DMS 273 treated with DMSO at 0.1 percent for 48 hours (cell line): Measurements from ENCODE around the gene CCL3.
"Not testable (repeated sequence)": the region's sequence is repeated elsewhere in the genome, so short reads cannot be mapped to it uniquely, and the experiment has no call there.

ENCODE experiments used
- DNase-seq: peaks from one replicate; lab custom pipeline; 2025; lab: John Stamatoyannopoulos, UW

The CCL3 gene

DNA sequence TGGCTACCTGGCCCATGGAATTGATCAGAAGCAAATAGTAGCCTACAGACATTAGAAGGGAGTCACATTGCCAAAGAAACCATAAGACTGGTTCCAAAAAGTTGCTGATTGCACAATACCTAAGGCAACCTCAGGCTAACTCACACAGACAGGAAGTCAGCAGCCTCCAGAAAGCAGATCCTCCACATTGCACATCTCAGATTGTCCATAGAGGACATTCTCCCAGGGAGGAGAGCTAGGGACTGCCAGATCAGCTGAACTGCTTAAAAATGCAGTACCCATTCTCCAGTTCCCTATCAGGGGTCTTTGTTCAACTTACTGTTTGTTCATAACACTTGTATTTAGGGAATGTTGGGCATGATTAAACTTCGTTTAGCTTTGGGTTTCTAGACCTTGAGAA is 4.2 kb downstream of the CCL3 start:
- no peak for DNase-seq

DNA sequence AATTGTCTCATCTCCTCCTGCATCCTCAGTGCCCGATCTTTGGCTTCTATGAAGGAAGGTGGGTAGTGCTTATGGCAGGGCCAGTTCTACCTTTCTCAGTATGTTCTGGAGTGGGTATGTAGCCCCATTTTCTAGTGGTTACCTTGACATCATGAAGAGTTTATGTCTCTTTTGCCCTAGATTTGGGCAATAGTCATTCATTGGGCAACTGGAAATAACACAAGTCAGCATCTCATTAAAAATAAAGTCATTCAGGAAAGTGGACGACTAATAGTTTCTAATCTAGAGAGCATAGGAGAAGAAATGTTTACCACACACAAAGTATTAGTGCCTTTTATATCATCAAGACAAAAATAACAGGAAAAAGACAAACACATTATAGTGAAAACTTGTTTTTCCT is 6.3 kb downstream of the CCL3 start:
- not testable (repeated sequence) for DNase-seq

DNA sequence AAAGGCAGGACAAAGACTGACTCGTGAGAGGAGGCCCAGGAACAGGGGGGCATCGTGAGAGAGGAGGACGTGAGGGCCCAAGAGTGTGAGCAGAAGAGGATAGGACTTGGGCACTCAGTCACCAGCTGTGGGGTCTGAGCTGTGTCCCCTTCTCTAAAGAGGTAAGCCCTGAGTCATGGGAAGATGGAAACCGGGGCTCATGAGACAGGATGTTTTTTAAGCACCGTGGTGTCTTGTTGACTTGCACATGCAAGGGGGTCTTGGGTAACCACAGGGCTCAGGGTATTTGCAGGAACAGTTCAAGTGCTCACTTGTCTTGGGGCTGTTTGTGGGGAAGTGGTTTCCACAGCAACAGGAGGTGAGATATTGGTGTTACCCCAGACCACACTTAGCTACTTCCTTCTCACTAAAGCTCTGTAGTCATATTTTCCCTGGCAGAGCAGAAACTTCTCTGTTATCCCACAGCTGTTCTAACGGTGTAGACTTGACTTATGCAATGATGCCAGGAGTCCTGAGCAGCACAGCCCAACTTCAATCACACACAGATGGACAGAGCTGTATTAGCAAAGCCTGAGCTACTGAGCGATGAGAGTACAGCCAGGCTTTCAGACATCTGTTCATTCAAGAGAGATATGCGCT is 7.3 kb downstream of the CCL3 start:
- not testable (repeated sequence) for DNase-seq

DNA sequence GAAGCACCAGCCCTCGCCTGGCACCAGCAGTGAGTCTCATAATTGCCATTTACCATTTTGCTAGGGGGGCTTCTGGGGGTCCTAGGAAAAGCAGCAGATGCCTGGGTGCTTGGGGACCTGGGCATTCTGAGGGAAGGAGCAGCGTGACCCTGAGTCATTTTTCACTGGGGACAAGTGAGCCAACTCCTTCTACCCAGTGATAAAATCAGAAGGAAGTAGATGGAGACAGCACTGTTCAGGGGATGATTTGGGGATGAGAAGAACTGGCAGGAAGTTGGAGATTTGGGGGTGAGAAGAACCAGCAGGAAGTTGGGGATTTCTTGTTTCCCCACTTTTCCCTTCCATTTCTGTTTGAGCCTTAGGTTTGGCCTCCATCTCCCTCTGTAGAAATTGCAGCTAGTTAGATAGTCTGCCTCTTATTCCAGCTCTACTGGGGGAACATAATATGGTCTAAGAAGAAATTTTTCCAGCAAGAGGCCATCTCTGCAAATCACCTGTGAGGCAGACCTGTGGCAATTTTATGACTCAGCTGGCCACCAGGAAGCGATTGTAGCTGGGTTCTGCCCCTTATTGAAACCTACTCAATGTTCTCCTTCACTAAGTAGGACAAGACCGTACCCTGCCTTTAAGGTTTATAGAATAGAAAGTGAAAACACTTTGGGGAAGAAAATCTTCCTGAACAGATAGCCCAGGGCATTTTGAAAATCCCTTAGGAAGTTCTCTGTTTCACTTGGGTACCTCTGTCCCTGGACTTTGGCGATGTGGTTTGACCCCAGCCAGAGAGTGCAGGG is 8.1 kb downstream of the CCL3 start:
- not testable (repeated sequence) for DNase-seq

DNA sequence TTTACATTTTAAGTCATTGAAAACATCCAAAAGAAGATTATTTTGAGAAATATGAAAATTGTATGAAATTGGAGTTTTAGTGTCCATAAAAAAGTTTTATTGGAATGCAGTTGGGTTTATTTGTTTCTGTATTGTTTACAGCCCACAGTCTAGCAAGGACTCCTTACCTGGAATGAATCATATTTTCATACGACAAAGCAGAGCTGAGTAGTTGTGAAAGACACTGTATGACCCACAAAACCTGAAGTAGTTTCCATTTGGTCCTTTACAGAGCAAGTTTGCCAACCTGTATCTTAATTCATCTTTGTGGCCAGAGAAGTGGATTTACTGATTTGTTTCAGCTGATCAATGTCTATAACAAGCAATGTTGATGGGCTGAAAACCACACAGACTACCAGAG is 15.6 kb downstream of the CCL3 start:
- no peak for DNase-seq

DNA sequence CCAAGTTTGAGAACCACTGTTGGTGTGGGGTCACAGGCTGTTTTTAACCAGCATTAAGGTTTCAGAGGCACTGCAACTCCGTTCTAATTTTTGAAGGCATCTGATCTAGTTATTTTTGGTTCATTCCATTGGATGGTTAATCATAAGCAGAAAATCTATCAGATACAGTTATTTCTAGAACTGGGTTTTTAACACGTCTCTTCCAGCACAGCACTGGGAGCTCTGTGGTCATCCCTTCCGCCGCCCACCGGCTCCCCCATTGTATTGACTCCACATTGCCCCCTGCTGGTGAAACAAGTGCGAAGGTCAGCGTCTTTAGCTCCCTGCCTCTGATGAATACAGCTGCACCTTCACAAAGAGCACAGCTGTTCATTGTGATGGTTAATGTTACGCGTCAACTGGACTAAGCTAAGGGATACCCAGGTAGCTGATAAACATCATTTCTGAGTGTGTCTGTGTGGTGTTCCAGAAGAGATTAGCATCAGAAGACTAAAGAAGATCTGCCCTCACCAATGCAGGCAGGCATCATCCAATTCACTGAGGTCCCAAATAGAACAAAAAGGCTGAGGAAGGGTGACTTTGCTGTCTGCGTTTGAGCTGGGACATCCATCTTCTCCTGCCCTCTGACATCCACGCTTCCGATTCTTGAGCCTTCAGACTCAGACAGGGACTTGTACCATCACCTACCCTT is 17.4 kb downstream of the CCL3 start:
- no peak for DNase-seq

DNA sequence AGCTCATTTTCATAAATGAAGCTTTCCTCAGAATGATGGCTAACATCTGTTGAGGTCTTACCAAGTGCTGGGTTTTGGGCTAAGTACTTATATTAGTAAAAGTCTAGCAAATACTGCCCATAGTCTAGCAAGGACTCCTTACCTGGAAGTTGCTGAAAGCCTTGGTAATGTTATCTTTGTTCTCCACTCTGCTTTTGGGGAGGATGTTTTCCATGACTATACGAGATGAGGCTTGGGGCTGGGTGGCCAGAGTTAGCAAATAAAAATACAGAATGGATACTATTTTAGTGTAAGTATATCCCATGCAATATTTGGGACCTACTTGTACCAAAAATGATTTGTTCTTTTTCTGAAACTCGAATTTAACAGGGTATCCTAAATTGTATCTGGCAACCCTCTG is 18.2 kb downstream of the CCL3 start:
- no peak for DNase-seq

DNA sequence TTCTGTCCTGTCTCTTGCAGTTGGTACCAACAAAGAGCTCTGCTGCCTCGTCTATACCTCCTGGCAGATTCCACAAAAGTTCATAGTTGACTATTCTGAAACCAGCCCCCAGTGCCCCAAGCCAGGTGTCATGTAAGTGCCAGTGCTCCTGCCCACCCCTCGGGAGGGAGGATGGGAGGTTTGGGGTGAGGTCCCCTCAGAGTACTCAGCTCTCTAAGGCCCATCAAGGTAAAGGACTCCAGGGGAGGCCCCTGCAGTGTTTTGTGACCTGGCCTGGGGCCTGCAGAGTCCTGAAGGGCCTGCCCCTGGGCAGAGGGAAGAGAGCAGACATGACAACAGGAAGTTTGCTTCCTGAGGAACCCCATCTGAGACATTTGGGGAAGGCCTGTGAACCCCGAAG is 19.5 kb downstream of the CCL3 start:
- DNase-seq: no peak

DNA sequence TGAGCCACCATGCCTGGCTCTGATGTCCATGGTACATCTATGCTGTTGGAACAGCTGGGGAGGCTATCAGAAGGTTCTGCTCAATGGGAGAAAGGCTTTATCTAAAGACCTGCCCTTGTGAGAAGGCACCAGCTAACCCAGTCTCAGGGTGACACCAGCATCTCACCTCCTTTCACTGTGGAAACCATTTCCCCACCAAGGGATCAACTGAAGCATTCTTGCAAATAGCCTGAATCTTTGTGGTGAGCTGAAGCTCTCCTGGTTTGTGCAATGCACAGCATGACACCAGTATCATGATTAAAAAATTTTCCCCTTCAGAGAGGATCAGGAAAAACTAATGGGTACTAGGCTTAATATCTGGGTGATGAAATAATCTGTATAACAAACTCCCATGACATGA is 20.8 kb downstream of the CCL3 start:
- DNase-seq: no peak

DNA sequence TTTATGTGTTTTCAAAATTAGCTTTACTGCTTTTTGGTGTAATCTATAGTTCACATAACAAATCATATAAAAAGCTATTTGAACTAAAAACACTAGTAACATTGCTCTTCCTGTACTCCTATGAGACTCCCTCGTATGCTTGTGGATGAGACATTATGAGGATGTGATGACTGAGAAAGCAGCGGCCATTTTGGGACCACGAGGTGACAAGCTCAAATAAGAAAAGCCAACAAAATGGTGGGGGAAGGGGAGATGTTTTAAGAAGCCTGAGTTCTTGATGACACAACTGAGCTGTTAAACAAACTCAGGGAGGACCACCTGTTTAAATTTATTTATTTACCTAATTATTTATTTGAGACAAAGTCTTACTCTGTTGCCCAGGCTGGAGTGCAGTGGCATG is 21.4 kb downstream of the CCL3 start:
- DNase-seq: no peak

DNA sequence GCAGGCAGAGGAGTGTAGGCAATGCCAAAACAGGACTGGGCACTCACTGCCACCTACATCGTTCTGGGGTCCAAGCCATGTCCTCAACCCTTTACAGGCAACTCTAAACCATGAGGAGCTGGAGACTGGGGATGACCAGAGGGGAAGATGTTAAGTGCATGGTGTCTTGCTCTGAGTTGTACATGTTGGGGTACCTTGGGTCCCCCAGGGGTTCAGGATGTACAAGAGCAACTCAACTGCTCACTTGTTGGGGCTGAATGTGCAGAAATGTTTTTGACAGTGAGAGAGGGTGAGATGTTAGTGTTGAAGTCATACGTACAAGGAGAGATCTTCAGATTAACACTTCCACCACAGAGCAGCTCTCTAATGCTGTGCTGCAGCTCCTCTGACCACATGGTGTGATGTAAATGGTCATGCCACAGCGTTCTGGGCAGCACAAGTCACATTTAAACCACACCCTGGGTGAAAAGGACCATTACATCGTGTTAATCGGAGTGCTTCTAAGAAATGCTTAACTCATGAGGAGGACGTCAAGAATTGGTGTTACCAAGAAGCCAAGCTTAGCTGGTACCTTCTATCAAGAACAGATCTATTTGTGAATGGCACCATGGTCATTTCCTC is 23.5 kb downstream of the CCL3 start:
- no peak for DNase-seq

DNA sequence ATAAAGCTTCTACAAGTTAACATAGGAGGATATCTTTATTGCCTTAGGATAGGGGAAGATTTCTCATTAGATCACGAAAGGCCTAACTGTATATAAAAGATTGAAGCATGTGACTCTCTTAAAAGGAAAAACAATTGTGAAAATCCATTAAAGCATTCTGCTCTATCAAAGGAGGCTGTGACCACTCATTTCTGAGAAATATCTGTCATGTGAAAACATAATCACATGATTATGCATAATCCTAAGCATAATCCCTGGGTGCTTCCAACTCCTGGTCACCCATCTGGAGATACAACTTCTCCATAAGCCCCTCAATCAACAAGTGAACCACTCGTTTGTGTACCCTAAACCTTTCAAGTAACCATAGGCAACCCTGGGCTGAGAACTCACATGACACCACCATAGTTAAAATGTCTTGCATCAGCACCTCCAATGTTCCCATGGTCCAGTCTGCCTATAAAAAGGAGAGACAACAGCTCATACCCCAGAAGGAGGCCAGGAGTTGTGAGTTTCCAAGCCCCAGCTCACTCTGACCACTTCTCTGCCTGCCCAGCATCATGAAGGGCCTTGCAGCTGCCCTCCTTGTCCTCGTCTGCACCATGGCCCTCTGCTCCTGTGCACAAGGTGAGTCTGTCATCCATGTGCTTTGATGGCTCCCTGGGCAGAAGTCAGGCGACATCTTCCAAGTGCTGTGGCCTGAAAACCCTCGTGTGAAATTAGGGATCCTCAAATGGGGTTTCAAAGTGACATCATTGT is 26.0 kb downstream of the CCL3 start, which contains the start of gene CCL18:
TSS of gene CCL18 (plus strand) at position 487 of the 756 bp plus-strand sequence. CDS start at position 558, 71 bp downstream.
- DNase-seq: no peak

DNA sequence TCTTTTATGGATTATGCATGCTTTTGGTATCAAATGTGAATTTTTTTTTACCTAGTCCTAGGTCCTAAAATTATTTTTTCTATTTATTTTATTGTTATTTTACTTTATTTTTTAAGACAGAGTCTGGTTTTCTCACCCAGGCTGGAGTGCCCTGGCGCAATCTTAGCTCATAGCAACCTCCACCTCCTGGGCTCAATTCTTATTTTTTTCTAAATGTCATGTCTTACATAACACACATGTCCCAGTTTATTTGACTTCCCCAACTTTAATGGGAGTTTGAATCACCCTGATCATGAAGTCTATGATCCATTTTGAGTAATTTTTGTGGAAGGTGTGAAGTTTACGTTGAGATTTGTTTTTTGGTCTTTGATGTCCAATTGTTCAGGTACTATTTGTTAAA is 29.1 kb downstream of the CCL3 start:
- DNase-seq: no peak

DNA sequence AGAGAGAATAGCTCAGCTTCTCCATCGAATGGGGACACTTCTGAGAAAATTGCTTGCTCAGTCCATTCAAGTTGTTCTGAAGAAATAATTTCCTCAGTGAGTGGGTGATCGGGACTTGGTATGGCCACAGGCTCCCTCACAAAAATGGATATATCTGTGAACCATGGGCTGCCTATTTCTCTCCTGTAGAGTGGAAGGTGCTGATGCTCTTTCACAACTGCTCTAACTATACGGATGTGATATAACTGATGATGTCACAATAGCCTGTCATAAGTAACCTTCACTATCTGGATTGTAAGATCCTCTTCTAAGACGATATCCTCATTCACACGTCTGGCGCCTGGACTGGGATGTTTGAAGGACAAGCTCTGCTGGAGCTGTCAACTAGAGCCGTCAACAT is 30.5 kb downstream of the CCL3 start:
- DNase-seq: no peak

DNA sequence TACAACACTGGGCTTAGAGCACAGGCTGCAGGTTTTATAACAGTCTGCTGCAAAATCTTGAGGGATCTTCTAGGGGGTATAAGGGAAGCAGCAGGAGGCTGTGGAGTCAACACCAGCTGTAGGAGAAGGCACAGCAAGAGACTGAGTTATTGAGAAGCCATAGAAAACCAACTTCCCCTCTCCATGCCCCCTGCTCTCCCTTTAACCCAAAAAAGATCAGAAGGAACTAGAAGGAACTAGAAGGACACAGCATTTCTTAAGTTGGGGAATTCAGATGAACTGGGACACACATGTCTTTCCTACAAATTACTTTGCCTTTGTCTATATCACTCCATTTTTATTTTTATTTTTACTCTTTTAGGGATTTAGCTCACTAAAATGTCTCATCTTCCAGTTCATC is 32.0 kb downstream of the CCL3 start:
- DNase-seq: no peak

DNA sequence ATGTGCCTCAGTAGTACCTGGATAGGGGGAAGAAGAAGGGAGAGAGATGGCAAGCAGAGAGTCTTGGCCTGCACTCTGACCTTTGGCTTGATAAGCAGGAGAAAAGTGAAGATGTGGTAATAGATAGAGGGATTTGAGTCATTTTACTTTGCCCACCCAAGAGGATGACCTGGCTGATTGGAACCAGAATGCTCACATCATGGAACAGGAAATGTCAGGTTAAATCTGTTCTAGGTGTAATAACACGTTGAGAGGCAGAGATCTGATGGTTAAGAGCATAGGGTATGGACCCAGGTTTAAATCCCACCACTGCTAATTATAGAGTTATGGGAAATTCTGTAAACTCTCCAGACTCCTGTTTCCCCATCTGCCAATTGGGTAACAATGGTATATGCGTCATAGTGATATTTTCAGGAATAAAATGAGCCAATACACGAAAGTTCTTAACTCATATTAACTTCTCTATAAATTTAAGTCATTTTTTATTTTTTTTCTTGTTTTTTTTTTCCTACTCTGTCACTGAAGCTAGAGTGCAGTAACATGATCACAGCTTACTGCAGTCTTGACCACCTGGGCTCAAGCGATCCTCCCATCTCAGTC is 33.9 kb downstream of the CCL3 start:
- no peak for DNase-seq

DNA sequence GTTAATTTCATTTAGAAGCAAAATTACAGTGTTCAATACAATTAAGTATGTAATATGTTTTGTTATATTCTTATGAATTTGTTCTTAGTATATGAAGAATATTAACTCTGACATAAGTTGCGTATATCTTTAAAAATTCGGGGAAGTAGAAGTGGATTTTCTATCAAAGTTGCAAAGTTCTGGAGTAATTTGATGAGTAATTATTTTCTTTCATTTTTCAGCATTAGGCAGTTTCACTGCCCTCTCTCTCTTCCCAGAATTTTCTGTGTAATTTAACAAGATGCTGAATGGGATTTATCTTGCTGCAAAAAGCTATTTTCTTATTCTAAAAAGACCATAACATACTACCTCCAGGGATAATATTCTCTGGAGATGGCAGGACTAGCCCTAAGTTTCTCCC is 34.8 kb downstream of the CCL3 start:
- no peak for DNase-seq

DNA sequence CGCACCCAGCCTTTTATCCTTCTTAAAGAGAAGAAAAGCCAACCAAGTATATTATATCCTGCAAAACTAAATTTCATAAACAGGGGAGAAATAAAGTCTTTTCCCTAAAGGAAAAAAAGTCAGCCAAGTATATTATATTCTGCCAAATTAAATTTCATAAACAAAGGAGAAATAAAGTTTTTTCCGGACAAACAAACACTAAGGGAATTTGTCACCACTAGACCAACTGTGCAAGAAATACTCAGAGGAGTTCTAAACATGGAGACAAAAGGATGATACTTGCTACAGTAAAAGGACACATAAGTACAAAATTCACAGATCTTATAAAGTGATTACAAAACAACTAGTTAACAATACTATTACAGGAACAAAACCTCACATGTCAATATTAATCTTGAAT is 40.3 kb downstream of the CCL3 start:
- DNase-seq: no peak

DNA sequence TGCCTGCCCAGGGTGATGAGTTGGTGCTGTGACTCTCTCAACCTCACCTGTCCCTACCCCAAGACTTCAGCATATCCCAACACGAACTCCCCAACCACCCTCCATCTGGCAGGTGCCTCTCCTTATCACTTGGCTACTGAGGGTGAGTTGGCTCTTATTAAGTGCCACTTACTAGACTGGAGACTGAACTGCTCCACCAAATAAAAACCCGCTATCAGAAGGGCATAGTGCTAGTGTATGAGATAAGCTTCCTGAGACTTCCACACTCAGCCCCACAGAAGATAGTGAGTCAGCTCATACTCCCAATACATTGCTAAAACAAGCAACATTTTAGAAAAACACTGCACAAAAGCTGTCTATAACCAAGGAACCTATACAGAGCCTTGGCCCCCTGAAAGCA is 41.9 kb downstream of the CCL3 start:
- no peak for DNase-seq
